PC-9 (cell line): ENCODE results near the gene UTP14C. TPM values are rescaled to one million over a fixed set of nuclear protein-coding genes. Genes with fewer than 3 reads are reported as not detected.
"Not testable (repeated sequence)": the region's sequence is repeated elsewhere in the genome, so short reads cannot be mapped to it uniquely, and the experiment has no call there.

ENCODE experiments used
- BruUV-seq: library from RNA; stranded (reverse); fragments of 400-500 nt; replicated peaks from 2 replicates; lab custom pipeline; 2021; lab: Mats Ljungman, UMichigan
- CTCF ChIA-PET: fragments of 300-600 bp; sonication (Branson Sonifier 250); formaldehyde crosslinking; loops from one replicate; lab custom pipeline; 2022; ENCODE audit warnings: antibody characterized with exemption; lab: Charles Lee
- POLR2A ChIA-PET: fragments of 300-600 bp; sonication (Branson Sonifier 250); formaldehyde crosslinking; loops from one replicate; lab custom pipeline; 2022; ENCODE audit warnings: antibody characterized with exemption; ENCODE audit not compliant: unreplicated experiment; lab: Charles Lee
- DNase-seq, 2 experiments: peaks; one replicate each; pipeline versions ENCODE4 v3.0.0 to v3.0.0-alpha.2; 2015 to 2022; ENCODE audit warnings: mixed read lengths in 1 of 2
- H2AFZ ChIP-seq: fragments of 200-600 bp; sonication (generic); 2 replicates; pipeline ENCODE4 v1.8.1; 2017; ENCODE audit warnings: antibody characterized with exemption
- H3F3A ChIP-seq: fragments of 200-600 bp; sonication (generic); 2 replicates; pipeline ENCODE4 v1.8.1; 2017; ENCODE audit warnings: antibody characterized with exemption, mild to moderate bottlenecking, low read depth; ENCODE audit not compliant: insufficient read depth
- H3K27ac ChIP-seq: fragments of 200-600 bp; sonication (generic); 2 replicates; pipeline ENCODE4 v1.6.1; 2016; ENCODE audit warnings: mixed run types
- H3K27me3 ChIP-seq: fragments of 200-600 bp; sonication (generic); 2 replicates; pipeline ENCODE4 v1.6.1; 2016; ENCODE audit warnings: low read depth, mixed run types; ENCODE audit not compliant: insufficient read depth
- H3K36me3 ChIP-seq: fragments of 200-600 bp; sonication (generic); 2 replicates; pipeline ENCODE4 v1.6.1; 2016; ENCODE audit warnings: low read depth, mixed run types
- H3K4me1 ChIP-seq: fragments of 200-600 bp; sonication (generic); replicated peaks from 2 replicates; pipeline ENCODE4 v1.6.1; 2016; ENCODE audit warnings: mixed run types; ENCODE audit not compliant: insufficient read depth
- H3K4me2 ChIP-seq: fragments of 200-600 bp; sonication (generic); 2 replicates; pipeline ENCODE4 v1.6.1; 2017; ENCODE audit warnings: mixed run types
- H3K4me3 ChIP-seq: fragments of 200-600 bp; sonication (generic); 2 replicates; pipeline ENCODE4 v1.6.1; 2016; ENCODE audit warnings: mixed run types
- H3K79me2 ChIP-seq: fragments of 200-600 bp; sonication (generic); 2 replicates; pipeline ENCODE4 v1.6.1; 2017; ENCODE audit warnings: low read depth, mixed run types
- H3K9me2 ChIP-seq: fragments of 200-600 bp; sonication (generic); 2 replicates; pipeline ENCODE4 v1.8.1; 2017; ENCODE audit warnings: mild to moderate bottlenecking; ENCODE audit not compliant: insufficient read depth
- H3K9me3 ChIP-seq: fragments of 200-600 bp; sonication (generic); 2 replicates; pipeline ENCODE4 v1.8.1; 2016; ENCODE audit warnings: low read depth; ENCODE audit not compliant: insufficient read depth
- H4K20me1 ChIP-seq: fragments of 200-600 bp; sonication (generic); 2 replicates; pipeline ENCODE4 v1.8.1; 2017; ENCODE audit not compliant: insufficient read depth
- CTCF ChIP-seq: fragments of 200-600 bp; sonication (generic); conservative IDR thresholded peaks from 2 replicates; pipeline ENCODE4 v1.6.1; 2017; ENCODE audit warnings: mixed run types, antibody characterized with exemption, mild to moderate bottlenecking, moderate library complexity
- EZH2 ChIP-seq: fragments of 200-600 bp; sonication (generic); IDR thresholded peaks from 2 replicates; pipeline ENCODE4 v1.8.0; 2017; ENCODE audit warnings: antibody characterized with exemption, low read depth
- intact Hi-C: fragments of 100-400 bp; cut with micrococcal nuclease; formaldehyde crosslinking; loops from one replicate; pipeline ENCODE4 v1.10.0; 2022; ENCODE audit not compliant: unreplicated experiment
- total RNA-seq: library from RNA; stranded (reverse); gene quantifications from 2 replicates; pipeline ENCODE4 v1.2.3, GENCODE V29; 2021

Gene UTP14C
- total RNA-seq, 1 experiment from 2014 or later = 11.4 TPM

GRCh38 chr13:52053460-52053859 lies 29.0 kb downstream of the UTP14C start:
- no peak overlapping the region for H3K4me3 ChIP-seq
- H3K4me2 ChIP-seq = no peak overlapping the region
- no peak overlapping the region for H3K27ac ChIP-seq
- DNase-seq = no peak
- H3K27me3 ChIP-seq = no peaks in the 10 kb centered on the region
- intact Hi-C loops = no loop called here
- H3K36me3 ChIP-seq = no peaks in the 10 kb centered on the region
- ChIA-PET CTCF (no interaction called here), POLR2A (no interaction called here)
- H3K9me3 ChIP-seq = no peaks in the 10 kb centered on the region
- no peak overlapping the region for H2AFZ ChIP-seq
- no peak for TF ChIP-seq EZH2
- TF ChIP-seq CTCF = no peak
- no peaks in the 10 kb centered on the region for H3K9me2 ChIP-seq
- H4K20me1 ChIP-seq = no peaks in the 10 kb centered on the region
- BruUV-seq = no TSS peak
- H3F3A ChIP-seq = no peaks in the 10 kb centered on the region
- H3K79me2 ChIP-seq = no peaks in the 10 kb centered on the region
- no peaks in the 10 kb centered on the region for H3K4me1 ChIP-seq

GRCh38 chr13:52061064-52061463 lies 36.6 kb downstream of the UTP14C start:
- not testable (repeated sequence) for BruUV-seq, DNase-seq

GRCh38 chr13:52061587-52061986 lies 37.1 kb downstream of the UTP14C start:
- Histone ChIP-seq H3K36me3 (no peaks in the 10 kb centered on the region), H3K9me3 (peaks cover 4% of the 10 kb centered on the region; the same call in 1 of the 2 replicates), H3K27me3 (no peaks in the 10 kb centered on the region), H3K79me2 (no peaks in the 10 kb centered on the region), H3K27ac (no peak overlapping the region), H3K4me2 (no peak overlapping the region), H2AFZ (0 out of 2 replicates have a peak overlapping the region, but pooled peaks have one; percentile 54), H4K20me1 (no peaks in the 10 kb centered on the region), H3F3A (peaks cover 4% of the 10 kb centered on the region; the same call in 1 of the 2 replicates), H3K9me2 (no peaks in the 10 kb centered on the region), H3K4me1 (no peaks in the 10 kb centered on the region), H3K4me3 (no peak overlapping the region)
- no TSS peak for BruUV-seq
- ChIA-PET CTCF (no interaction called here), POLR2A (no interaction called here)
- no peak for TF ChIP-seq CTCF
- no peak for TF ChIP-seq EZH2
- intact Hi-C loops = no loop called here
- no peak for DNase-seq

More at GRCh38 chr13:52061064-52061463, 36.6 kb downstream of the UTP14C start:
- H3F3A ChIP-seq, H4K20me1 ChIP-seq, H3K4me2 ChIP-seq, H3K9me3 ChIP-seq, H3K9me2 ChIP-seq, CTCF ChIA-PET, intact Hi-C loops, POLR2A ChIA-PET, H3K4me3 ChIP-seq, H3K4me1 ChIP-seq, H3K27ac ChIP-seq, H3K79me2 ChIP-seq, H3K27me3 ChIP-seq, H2AFZ ChIP-seq, H3K36me3 ChIP-seq: not testable (repeated sequence)

GRCh38 chr13:52067237-52067636 lies 42.7 kb downstream of the UTP14C start:
- Histone ChIP-seq H3K4me3 (no peak overlapping the region), H3K27ac (no peak overlapping the region), H3K4me1 (0 out of 2 replicates have a peak, but pooled peaks cover 4% of the 10 kb centered on the region), H3K79me2 (no peaks in the 10 kb centered on the region), H3F3A (peaks cover 4% of the 10 kb centered on the region; the same call in 1 of the 2 replicates), H3K4me2 (no peak overlapping the region), H2AFZ (no peak overlapping the region), H3K9me2 (no peaks in the 10 kb centered on the region), H4K20me1 (no peaks in the 10 kb centered on the region), H3K27me3 (no peaks in the 10 kb centered on the region), H3K36me3 (no peaks in the 10 kb centered on the region), H3K9me3 (peaks cover 17% of the 10 kb centered on the region; the same call in 1 of the 2 replicates)
- no peak for DNase-seq
- intact Hi-C loops = no loop called here
- POLR2A ChIA-PET = no interaction called here
- TF ChIP-seq EZH2 (no peak), CTCF (no peak)
- BruUV-seq = no TSS peak
- CTCF ChIA-PET = no interaction called here
